Tongue (tissue), 2 donors: ENCODE results near the gene XYLT2. TPM values are rescaled to one million over a fixed set of nuclear protein-coding genes. Genes with fewer than 3 reads are reported as not detected.

ENCODE experiments used
- DNase-seq: peaks from one replicate; pipeline ENCODE4 v3.0.0-alpha.2; 2015
- total RNA-seq: library from RNA; depleted of rRNA; stranded (reverse); fragments of >200 nt; gene quantifications from one replicate; pipeline ENCODE4 v1.2.3, GENCODE V29; 2014

Gene XYLT2
- total RNA-seq, 1 donor from 2014 or later, result 29.0 TPM

GRCh38 chr17:50364061-50364458 is 18.1 kb downstream of the XYLT2 start:
- DNase-seq, result no peak

GRCh38 chr17:50364715-50365114 is 18.8 kb downstream of the XYLT2 start:
- peak; percentile 26 for DNase-seq

- no peak for DNase-seq
These were observed 19.2 kb downstream of the XYLT2 start for GRCh38 chr17:50365165-50365564.

- DNase-seq, result no peak
These were observed 19.9 kb downstream of the XYLT2 start for GRCh38 chr17:50365649-50366393.

- DNase-seq, result no peak
These were observed 21.5 kb downstream of the XYLT2 start for GRCh38 chr17:50367401-50367800.

- no peak for DNase-seq
These were observed 24.1 kb downstream of the XYLT2 start for GRCh38 chr17:50370052-50370451.

GRCh38 chr17:50371526-50371925 is 25.6 kb downstream of the XYLT2 start:
- no peak for DNase-seq

- DNase-seq, result no peak
These were observed 26.4 kb downstream of the XYLT2 start for GRCh38 chr17:50372222-50372757.

GRCh38 chr17:50372758-50373556 is 27.0 kb downstream of the XYLT2 start, which contains the start of the genes EME1 and MRPL27:
EME1 (plus strand) TSS chr17:50373229; CDS start chr17:50375209, 1,980 bp downstream.
MRPL27 (minus strand) TSS chr17:50373184; CDS start chr17:50373170, 14 bp downstream.
- DNase-seq, result peak; percentile 96

- DNase-seq, result no peak
These were observed 27.8 kb downstream of the XYLT2 start for GRCh38 chr17:50373705-50374104.

- no peak for DNase-seq
These were observed 30.1 kb downstream of the XYLT2 start for GRCh38 chr17:50375858-50376538.

GRCh38 chr17:50379351-50380132 is 33.6 kb downstream of the XYLT2 start:
- no peak for DNase-seq

- DNase-seq, result no peak
These were observed 34.7 kb downstream of the XYLT2 start for GRCh38 chr17:50380369-50381259.

GRCh38 chr17:50381260-50381815 is 35.4 kb downstream of the XYLT2 start:
- DNase-seq, result no peak

- DNase-seq, result no peak
These were observed 36.0 kb downstream of the XYLT2 start for GRCh38 chr17:50381920-50382319.

- no peak for DNase-seq
These were observed 37.0 kb downstream of the XYLT2 start for GRCh38 chr17:50382931-50383330.

GRCh38 chr17:50386510-50386909 is 40.6 kb downstream of the XYLT2 start:
- DNase-seq, result no peak

GRCh38 chr17:50388728-50389127 is 42.8 kb downstream of the XYLT2 start:
- DNase-seq, result no peak

GRCh38 chr17:50389534-50389933 is 43.6 kb downstream of the XYLT2 start:
- no peak for DNase-seq

GRCh38 chr17:50392621-50393020 is 46.7 kb downstream of the XYLT2 start:
- DNase-seq, result no peak
